A549 treated with CpdA at 1 μM for 4 hours (cell line): Measurements from ENCODE around the gene CST4. TPM values are rescaled to one million over a fixed set of nuclear protein-coding genes. Genes with fewer than 3 reads are reported as not detected.

Source experiments
- total RNA-seq: library from RNA; stranded (reverse); fragments of 200-300 nt; extraction: Qiagen RNA extraction; gene quantifications from 5 replicates; pipeline ENCODE4 v1.2.3, GENCODE V29; 2022; ENCODE audit warnings: low read depth

The CST4 gene
- not detected in 5 replicates for total RNA-seq

GRCh38 chr20:23688684-23689398 is at the start of gene CST4:
Gene CST4 (minus strand): TSS chr20:23689038. CDS start chr20:23688969, 69 bp downstream.

GRCh38 chr20:23637282-23638221 is 51.3 kb downstream of the CST4 start, which contains the start of gene CST3:
Gene CST3 (minus strand): TSS chr20:23637955. CDS start chr20:23637862, 93 bp downstream.

Other genes starting within 250 kb of the CST4 start
- gene CSTL1, start 249.4 kb downstream of the CST4 start, total RNA-seq = not detected in 5 replicates
- not detected in 5 replicates for gene CST11, start 236.2 kb downstream of the CST4 start, total RNA-seq
- not detected in 5 replicates for gene CST8, start 197.9 kb downstream of the CST4 start, total RNA-seq
- not detected in 5 replicates for gene CST9L, start 120.6 kb downstream of the CST4 start, total RNA-seq
- not detected in 5 replicates for gene CST9, start 83.1 kb downstream of the CST4 start, total RNA-seq
- gene CST3, start 51.1 kb downstream of the CST4 start, total RNA-seq = 206 to 378 TPM (median 367 TPM) in 5 replicates
- 1.3 to 2.0 TPM (median 1.6 TPM) in 5 replicates for gene CST1, start 61.9 kb upstream of the CST4 start, total RNA-seq
- 0.22 to 0.44 TPM (median 0.39 TPM) in 3 of 5 replicates, not detected in the others for gene CST2, start 137.7 kb upstream of the CST4 start, total RNA-seq
- gene CST5, start 190.7 kb upstream of the CST4 start, total RNA-seq = not detected in 5 replicates